ENCODE results near the gene TCFL5. TPM values are rescaled to one million over a fixed set of nuclear protein-coding genes. Genes with fewer than 3 reads are reported as not detected.
A peak's percentile ranks its signal among the peaks of the same experiment; 100 is the strongest.

TCFL5 gene
- total and polyA plus RNA-seq, 2 experiments from 2014 or later: 1.7 to 18.5 TPM

DNA sequence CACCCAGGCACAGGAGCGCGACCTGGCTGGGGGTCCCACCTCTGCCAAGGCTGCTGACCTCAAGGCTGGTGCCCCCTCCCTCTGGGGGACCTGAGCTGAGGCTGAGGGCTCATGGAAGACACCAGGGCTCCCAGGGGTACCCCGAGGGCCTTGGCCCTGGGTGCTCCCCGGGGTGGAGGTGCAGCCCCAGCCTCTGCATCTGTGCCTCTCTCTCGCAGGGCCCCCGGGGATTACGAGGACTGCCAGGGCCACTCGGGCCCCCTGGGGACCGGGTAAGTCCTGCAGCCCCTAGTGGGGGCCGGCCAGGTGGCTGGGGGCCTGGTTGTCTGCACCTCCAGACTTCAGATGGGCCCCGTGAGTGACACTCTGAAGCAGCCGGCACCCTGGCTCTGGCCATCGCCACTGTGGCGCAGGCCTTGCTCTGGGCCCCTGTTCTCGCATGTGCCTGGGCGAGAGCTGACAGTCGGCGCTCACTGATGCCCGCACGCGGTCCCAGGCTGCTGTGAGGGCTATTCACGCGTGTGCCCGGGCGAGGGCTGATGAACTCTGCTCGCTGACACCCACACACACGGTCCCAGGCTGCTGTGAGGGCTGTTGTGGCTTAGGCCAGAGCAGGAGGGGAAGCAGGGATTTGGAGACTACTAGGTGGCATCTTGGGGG lies 35.5 kb downstream of the TCFL5 start:
- Histone ChIP-seq H3K79me2 (ENCODE audit: insufficient read depth) (no peaks in the 10 kb centered on the region), H2AFZ (no peak overlapping the region), H3K27ac (no peak overlapping the region), H3K4me1 (ENCODE audit: insufficient read depth) (no peaks in the 10 kb centered on the region), H3K9ac (no peak overlapping the region), H4K20me1 (ENCODE audit: insufficient read depth) (no peaks in the 10 kb centered on the region), H3K9me2 (ENCODE audit: insufficient read depth) (no peaks in the 10 kb centered on the region), H3K27me3 (replicated peaks; ENCODE audit: insufficient read depth) (no peaks in the 10 kb centered on the region), H3K9me3 (ENCODE audit: low read depth) (no peaks in the 10 kb centered on the region), H3K36me3 (ENCODE audit: low read depth) (no peaks in the 10 kb centered on the region), H3K4me3 (no peak overlapping the region), H3K4me2 (ENCODE audit: unreplicated experiment) (no peak overlapping the region), H3F3A (ENCODE audit: insufficient read depth) (0 out of 2 replicates have a peak, but pooled peaks cover 3% of the 10 kb centered on the region)
- 70 to 77% methylated on average over 26 to 27 of the region's 27 CpGs for WGBS, 2 experiments (ENCODE audit: low coverage in 1 of 2, low lambda C conversion rate in 2 of 2, missing lambda C conversion rate in 2 of 2)
- no peak for DNase-seq
- TF ChIP-seq EZH2phosphoT487 (IDR thresholded peaks at IDR 0.05; ENCODE audit: insufficient read depth, low read depth): no peak
- no peak for TF ChIP-seq EZH2 (IDR thresholded peaks at IDR 0.05; ENCODE audit: insufficient read depth, poor library complexity, severe bottlenecking)
- in situ Hi-C loops (cut with MboI): no loop called here

- no peak for DNase-seq
- Histone ChIP-seq H2AFZ (no peak overlapping the region), H3K79me2 (ENCODE audit: insufficient read depth) (no peaks in the 10 kb centered on the region), H3K9ac (no peak overlapping the region), H3K36me3 (ENCODE audit: low read depth) (no peaks in the 10 kb centered on the region), H3K9me2 (ENCODE audit: insufficient read depth) (no peaks in the 10 kb centered on the region), H3K9me3 (ENCODE audit: low read depth) (no peaks in the 10 kb centered on the region), H3K27me3 (replicated peaks; ENCODE audit: insufficient read depth) (no peaks in the 10 kb centered on the region), H3K27ac (no peak overlapping the region), H3K4me3 (no peak overlapping the region), H3K4me1 (ENCODE audit: insufficient read depth) (no peaks in the 10 kb centered on the region), H3K4me2 (ENCODE audit: unreplicated experiment) (no peak overlapping the region), H3F3A (ENCODE audit: insufficient read depth) (0 out of 2 replicates have a peak, but pooled peaks cover 3% of the 10 kb centered on the region), H4K20me1 (ENCODE audit: insufficient read depth) (no peaks in the 10 kb centered on the region)
- TF ChIP-seq EZH2 (IDR thresholded peaks at IDR 0.05; ENCODE audit: insufficient read depth, poor library complexity, severe bottlenecking): no peak
- no peak for TF ChIP-seq EZH2phosphoT487 (IDR thresholded peaks at IDR 0.05; ENCODE audit: insufficient read depth, low read depth)
- in situ Hi-C loops (cut with MboI): no loop called here
- WGBS, 2 experiments (ENCODE audit: low coverage in 1 of 2, low lambda C conversion rate in 2 of 2, missing lambda C conversion rate in 2 of 2): 72 to 73% methylated on average over 21 to 22 of the region's 22 CpGs
Observed at GRCh38 chr20:62825333-62825985, 36.2 kb downstream of the TCFL5 start.

DNA sequence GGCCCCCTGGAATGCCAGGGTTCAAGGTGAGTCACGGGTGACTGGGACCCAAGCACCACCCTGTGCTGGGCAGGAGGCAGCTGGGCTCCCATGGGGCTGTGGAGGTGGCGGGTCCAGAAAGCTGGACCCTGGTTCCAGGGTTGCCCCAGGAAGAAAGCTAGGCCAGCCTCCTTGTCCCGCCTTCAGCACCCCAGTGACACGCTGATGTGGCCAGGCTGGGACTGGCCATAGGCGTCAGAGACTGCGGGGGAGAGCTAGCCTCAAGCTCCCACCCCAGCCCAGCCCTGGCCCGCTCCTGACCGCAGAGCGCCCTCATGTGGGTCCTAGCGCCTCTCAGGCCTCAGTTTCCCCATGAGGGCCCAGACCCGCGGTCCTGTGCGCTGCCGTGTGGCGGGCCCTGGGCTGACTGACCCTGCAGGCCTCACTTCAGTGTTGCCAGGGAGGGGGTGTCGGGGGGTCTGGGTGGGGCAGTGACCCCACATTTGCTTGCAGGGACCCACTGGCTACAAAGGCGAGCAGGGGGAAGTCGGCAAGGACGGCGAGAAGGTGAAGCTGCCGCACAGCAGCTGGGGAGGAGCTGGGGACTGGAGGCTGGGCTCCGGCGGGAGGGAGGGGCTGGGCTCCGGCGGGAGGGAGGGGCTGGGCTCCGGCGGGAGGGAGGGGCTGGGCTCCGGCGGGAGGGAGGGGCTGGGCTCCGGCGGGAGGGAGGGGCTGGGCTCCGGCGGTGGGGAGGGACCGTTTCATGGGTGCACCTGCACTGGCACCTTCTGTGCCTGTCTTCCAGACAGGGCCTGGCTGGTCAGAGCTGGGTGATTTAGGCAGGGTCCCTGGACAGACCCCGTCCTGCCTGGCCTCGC lies 36.9 kb downstream of the TCFL5 start:
- in situ Hi-C loops (cut with MboI): no loop called here
- H3K9me2 ChIP-seq (ENCODE audit: insufficient read depth): no peaks in the 10 kb centered on the region
- 38 to 69% methylated on average over 15 to 36 of the region's 36 CpGs for WGBS, 2 experiments (ENCODE audit: low coverage in 1 of 2, low lambda C conversion rate in 2 of 2, missing lambda C conversion rate in 2 of 2)
- H3K79me2 ChIP-seq (ENCODE audit: insufficient read depth): no peaks in the 10 kb centered on the region
- H3K4me3 ChIP-seq: no peak overlapping the region
- no peak overlapping the region for H3K4me2 ChIP-seq (ENCODE audit: unreplicated experiment)
- H3K4me1 ChIP-seq (ENCODE audit: insufficient read depth): no peaks in the 10 kb centered on the region
- H2AFZ ChIP-seq: no peak overlapping the region
- no peak overlapping the region for H3K9ac ChIP-seq
- no peaks in the 10 kb centered on the region for H3K9me3 ChIP-seq (ENCODE audit: low read depth)
- H3K27ac ChIP-seq: no peak overlapping the region
- H3K36me3 ChIP-seq (ENCODE audit: low read depth): no peaks in the 10 kb centered on the region
- no peaks in the 10 kb centered on the region for H3K27me3 ChIP-seq (replicated peaks; ENCODE audit: insufficient read depth)
- peak; percentile 30 for DNase-seq
- H3F3A ChIP-seq (ENCODE audit: insufficient read depth): 0 out of 2 replicates have a peak, but pooled peaks cover 3% of the 10 kb centered on the region
- no peaks in the 10 kb centered on the region for H4K20me1 ChIP-seq (ENCODE audit: insufficient read depth)
- TF ChIP-seq EZH2 (IDR thresholded peaks at IDR 0.05; ENCODE audit: insufficient read depth, poor library complexity, severe bottlenecking): no peak
- TF ChIP-seq EZH2phosphoT487 (IDR thresholded peaks at IDR 0.05; ENCODE audit: insufficient read depth, low read depth): no peak

DNA sequence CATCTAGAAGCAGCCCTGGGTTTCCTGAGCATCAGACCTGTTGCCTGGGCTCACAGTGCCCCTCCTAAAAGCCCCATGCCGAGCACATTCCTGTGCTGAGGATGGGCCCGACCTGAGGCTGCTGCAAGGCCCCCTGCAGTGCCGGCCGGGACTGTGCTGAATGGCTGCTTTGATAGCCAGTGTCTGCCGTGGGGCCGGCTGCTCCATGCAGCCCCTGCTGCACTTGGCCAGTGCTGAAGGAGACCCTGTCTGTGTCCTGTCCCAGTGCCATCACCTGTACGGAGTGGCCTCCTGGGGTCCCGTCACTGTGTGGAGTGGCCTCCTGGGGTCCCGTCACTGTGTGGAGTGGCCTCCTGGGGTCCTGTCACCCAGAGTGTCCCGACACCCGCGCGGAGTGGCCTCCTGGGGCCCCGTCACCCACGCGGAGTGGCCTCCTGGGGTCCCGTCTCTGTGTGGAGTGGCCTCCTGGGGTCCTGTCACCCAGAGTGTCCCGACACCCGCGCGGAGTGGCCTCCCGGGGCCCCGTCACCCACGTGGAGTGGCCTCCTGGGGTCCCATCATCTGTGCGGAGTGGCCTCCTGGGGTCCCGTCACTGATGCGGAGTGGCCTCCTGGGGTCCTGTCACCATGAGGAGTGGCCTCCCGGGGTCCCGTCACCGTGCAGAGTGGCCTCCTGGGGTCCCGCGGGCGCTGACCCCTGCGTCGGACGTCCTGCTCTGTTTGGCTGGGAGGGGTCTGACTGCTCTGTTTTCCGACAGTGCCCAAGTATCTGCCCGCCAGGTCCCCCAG lies 37.7 kb downstream of the TCFL5 start:
- no peaks in the 10 kb centered on the region for H3K9me2 ChIP-seq (ENCODE audit: insufficient read depth)
- WGBS, 2 experiments (ENCODE audit: low coverage in 1 of 2, low lambda C conversion rate in 2 of 2, missing lambda C conversion rate in 2 of 2): 87 to 90% methylated on average over 22 to 35 of the region's 38 CpGs
- H3K27ac ChIP-seq: no peak overlapping the region
- 0 out of 2 replicates have a peak, but pooled peaks cover 3% of the 10 kb centered on the region for H3F3A ChIP-seq (ENCODE audit: insufficient read depth)
- in situ Hi-C loops (cut with MboI): no loop called here
- no peak overlapping the region for H3K9ac ChIP-seq
- no peak overlapping the region for H3K4me3 ChIP-seq
- H3K27me3 ChIP-seq (replicated peaks; ENCODE audit: insufficient read depth): no peaks in the 10 kb centered on the region
- H3K4me1 ChIP-seq (ENCODE audit: insufficient read depth): no peaks in the 10 kb centered on the region
- no peak for TF ChIP-seq EZH2 (IDR thresholded peaks at IDR 0.05; ENCODE audit: insufficient read depth, poor library complexity, severe bottlenecking)
- no peak for TF ChIP-seq EZH2phosphoT487 (IDR thresholded peaks at IDR 0.05; ENCODE audit: insufficient read depth, low read depth)
- no peaks in the 10 kb centered on the region for H4K20me1 ChIP-seq (ENCODE audit: insufficient read depth)
- no peak overlapping the region for H3K4me2 ChIP-seq (ENCODE audit: unreplicated experiment)
- no peaks in the 10 kb centered on the region for H3K79me2 ChIP-seq (ENCODE audit: insufficient read depth)
- no peaks in the 10 kb centered on the region for H3K9me3 ChIP-seq (ENCODE audit: low read depth)
- H2AFZ ChIP-seq: no peak overlapping the region
- no peaks in the 10 kb centered on the region for H3K36me3 ChIP-seq (ENCODE audit: low read depth)
- no peak for DNase-seq

Data from GM23248 (cell line).